ENCODE data around the gene ERVFRD-1.
"Not testable (repeated sequence)": the region's sequence is repeated elsewhere in the genome, so short reads cannot be mapped to it uniquely, and the experiment has no call there.

Gene ERVFRD-1

DNA sequence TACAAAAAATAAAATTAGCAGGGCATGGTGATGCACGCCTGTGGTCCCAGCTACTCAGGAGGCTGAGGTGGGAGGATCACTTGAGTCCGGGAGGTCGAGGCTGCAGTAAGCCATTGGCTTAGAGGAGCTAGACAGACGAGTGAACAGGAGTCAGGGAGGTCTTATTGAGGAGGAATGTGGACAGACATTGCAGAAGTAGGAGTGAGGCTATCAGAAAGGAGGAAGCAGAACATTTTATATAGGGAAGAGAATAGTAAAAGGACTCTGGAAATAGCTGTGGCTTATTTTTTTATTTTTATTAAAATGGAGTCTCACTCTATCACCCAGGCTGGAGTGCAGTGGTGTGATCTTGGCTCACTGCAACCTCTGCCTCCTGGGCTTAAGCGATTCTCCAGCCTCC lies 20.4 kb downstream of the ERVFRD-1 start:
- DNase-seq (ENCODE audit: low spot score), result not testable (repeated sequence)

DNA sequence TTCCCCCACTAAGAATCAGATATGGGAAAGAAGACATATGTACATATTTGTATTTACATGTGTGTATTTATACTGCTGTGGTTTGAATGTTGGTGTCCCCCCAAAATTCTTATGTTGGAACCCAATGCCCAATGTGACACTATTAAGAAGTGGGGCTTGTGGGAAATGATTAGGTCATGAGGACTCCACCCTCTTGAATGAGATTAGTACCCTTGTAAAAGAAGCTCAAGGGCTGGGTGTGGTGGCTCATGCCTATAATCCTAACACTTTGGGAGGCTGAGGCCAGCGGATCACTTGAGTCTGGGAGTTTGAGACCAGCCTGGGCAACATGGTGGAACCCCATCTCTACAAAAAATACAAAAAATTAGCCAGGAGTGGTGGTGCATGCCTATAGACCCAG lies 21.8 kb downstream of the ERVFRD-1 start:
- no peak for DNase-seq (ENCODE audit: low spot score)

DNA sequence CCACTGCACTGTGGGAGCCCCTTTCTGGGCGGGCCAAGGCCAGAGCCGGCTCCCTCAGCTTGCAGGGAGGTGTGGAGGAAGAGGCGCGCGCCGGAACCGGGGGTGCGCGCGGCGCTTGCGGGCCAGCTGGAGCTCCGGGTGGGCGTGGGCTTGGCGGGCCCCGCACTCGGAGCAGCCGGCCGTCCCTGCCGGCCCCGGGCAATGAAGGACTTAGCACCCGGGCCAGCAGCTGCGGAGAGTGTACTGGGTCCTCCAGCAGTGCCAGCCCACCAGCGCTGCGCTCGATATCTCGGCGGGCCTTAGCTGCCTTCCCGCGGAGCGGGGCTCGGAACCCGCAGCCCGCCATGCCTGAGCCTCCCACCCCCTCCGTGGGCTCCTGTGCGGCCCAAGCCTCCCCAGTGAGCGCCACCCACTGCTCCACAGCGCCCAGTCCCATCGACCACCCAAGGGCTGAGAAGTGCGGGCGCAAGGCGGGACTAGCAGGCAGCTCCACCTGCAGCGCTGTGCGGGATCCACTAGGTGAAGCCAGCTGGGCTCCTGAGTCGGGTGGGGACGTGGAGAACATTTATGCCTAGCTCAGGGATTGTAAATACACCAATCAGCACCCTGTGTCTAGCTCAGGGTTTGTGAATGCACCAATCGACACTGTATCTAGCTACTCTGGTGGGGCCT lies 24.2 kb downstream of the ERVFRD-1 start:
- DNase-seq (ENCODE audit: low spot score), result not testable (repeated sequence)

DNA sequence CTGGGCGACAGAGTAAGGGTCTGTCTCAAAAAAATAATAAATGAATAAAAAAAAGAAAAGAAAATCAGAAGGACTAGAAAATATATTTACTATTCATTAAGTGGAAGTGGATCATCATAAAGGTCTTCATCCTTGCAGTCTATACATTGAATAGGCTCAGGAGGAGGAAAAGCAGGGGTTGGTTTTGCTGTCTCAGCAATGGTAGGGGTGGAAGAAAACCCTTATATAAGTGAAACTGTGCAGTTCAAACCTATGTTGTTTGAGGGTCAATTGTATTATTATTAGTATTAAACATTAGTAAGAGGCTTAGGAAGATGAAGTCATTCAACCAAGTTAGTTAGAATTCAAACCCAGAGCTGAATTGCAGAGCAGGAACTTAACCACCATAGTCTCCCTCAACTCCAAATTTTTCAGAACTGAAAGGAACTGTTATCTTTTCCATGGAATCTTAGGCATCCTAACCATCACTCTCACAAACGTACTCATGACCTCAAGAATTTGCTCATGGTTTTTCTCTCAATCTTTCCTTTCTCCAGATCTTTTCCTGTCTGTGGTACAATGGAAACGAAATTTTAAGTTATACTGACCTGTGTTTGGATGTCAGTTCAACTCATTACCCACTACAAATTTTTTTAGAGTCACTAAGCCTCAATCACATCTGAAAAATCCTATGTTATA lies 25.6 kb downstream of the ERVFRD-1 start:
- no peak for DNase-seq (ENCODE audit: low spot score)

DNA sequence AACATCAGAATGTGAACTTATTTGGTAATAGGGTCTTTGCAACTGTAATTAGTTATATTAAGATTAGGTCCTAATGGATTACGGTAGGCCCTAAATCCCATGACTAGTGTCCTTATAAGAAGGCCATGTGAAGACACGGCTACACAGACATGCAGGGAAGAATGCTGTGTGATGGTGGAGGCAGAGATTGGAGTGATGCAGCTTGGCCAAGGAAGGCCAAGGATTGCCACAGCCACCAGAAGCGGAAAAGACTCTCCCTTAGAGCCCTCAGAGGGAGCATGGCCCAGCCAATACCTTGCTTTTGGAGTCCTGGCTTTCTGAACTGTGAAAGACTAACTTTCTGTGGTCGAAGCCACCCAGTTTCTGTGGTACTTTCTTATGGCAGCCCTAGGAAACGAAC lies 27.6 kb downstream of the ERVFRD-1 start:
- DNase-seq (ENCODE audit: low spot score), result no peak

DNA sequence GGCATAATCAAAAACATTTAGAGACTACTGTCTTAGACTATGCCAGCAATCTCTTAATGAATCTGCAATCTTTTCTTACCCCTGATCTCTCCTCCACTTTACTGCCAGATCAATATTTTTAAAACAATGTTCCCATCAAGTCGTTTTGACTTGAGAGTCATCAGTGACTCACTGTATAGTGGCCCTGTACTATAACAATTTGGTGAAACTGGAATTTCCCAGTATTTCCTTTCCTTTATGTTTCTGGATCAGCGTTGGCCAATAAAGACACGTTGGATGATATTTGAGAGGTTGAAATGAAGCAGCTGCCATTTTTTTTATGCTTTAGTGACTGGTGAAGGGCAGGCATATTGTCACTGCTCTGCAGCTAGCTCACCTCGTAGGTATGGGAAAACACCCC lies 28.0 kb downstream of the ERVFRD-1 start:
- no peak for DNase-seq (ENCODE audit: low spot score)

DNA sequence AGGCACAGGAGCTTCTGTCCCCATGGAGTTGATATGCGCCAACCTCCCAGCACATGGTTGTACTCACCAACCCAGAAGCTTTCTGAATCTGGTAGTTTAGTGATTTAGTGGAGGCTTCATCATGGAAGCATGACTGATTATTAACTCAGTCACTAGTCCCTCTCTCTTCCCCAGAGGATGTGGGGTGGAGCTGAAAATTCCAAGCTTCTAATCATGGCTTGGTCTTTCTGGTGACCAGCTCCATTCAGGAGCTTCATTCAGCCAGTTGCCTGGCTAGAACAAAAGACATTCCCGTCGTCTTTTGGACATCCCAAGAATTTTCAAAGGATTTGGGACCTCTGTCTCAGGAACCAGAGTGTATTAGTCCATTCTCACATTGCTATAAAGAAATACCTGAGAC lies 31.2 kb downstream of the ERVFRD-1 start:
- no peak for DNase-seq (ENCODE audit: low spot score)

DNA sequence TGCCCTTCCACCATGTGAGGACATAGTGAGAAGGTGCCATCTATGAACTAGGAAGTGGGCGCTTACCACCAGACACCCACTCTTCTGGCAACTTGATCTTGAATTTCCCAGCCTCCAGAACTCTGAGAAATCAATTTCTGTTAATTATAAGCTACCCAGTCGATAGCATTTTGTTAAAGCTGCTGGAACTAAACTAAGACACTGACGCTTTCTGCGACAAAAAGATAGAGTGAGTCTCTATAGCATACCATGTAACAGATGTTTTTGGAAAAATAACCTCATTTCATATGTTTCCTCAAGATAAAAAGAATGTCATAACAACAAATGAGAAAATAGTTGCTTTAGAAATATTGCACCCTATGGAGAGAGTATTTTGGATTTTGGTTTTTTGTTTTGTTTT lies 33.3 kb downstream of the ERVFRD-1 start:
- no peak for DNase-seq (ENCODE audit: low spot score)

DNA sequence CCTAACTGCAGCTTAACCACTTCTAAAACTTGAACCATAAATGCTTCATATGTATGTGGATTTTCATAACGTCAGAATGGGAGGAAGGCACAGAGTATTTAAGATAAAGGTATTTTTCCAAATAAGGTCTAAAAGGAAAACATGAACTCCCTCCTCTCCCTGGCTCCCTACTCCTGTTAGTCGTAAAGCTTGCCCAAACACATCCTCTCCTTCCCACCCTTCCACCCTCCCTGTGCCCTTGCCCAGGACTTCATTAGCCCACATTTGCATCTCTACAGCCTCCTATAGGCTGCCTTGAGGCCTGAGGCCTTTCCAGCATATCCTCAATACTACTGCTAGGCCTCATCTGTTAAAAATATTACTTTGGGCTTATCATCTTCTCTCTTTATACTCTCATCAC lies 35.0 kb downstream of the ERVFRD-1 start:
- no peak for DNase-seq (ENCODE audit: low spot score)

DNA sequence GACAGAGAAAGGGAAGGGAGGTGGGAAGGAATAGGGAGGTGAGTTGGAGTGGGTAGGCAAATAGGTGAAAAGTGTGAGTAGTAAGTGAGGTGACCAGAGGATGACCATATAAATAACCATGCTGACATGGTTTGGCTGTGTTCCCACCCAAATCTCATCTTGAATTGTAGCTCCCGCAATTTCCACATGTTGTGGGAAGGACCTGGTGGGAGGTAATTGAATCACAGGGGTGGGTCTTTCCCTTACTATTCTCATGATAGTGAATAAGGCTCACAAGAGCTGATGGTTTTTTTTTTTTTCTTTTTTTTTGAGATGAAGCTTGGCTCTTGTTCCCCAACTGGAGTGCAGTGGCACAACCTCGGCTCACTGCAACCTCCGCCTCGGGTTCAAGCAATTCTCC lies 39.4 kb downstream of the ERVFRD-1 start:
- DNase-seq (ENCODE audit: low spot score), result no peak

DNA sequence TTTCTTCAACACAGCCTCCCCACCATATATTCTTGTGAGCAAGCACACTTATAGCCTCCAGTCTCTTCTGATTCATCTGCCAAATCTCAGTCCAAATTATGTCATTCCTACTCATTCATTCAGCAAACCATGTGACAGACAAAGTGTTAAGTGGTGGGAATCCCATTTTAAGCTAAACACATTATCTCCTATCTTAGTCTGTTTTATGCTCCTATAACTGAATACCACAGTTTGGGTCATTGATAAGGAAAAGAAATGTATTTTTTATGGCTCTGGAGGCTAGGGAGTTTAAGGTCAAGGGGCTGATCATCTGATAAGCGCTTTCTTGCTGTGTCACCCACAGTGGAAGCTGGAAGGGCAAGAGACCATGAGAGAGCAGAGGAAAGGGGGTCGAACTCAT lies 41.8 kb downstream of the ERVFRD-1 start:
- DNase-seq (ENCODE audit: low spot score), result no peak

DNA sequence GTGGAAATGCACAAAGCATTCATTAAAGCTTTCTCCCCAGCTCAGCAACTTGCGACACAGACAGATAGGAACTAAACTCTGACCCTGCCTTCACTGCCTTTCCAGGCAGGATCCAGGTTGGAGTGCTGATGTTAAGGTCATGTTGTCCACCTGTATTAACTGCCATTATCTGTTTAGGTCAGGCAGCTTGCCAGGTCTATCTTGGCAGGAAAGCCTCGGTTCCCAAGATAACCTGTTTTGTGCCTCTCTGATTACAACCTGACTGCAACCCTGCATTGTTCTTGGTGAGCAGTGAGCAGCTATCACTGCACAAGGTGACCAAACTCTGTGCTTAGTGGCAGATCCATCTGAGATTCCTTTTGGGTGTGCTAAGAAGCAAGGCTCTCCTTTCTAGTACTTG lies 44.2 kb downstream of the ERVFRD-1 start:
- DNase-seq (ENCODE audit: low spot score), result no peak

DNA sequence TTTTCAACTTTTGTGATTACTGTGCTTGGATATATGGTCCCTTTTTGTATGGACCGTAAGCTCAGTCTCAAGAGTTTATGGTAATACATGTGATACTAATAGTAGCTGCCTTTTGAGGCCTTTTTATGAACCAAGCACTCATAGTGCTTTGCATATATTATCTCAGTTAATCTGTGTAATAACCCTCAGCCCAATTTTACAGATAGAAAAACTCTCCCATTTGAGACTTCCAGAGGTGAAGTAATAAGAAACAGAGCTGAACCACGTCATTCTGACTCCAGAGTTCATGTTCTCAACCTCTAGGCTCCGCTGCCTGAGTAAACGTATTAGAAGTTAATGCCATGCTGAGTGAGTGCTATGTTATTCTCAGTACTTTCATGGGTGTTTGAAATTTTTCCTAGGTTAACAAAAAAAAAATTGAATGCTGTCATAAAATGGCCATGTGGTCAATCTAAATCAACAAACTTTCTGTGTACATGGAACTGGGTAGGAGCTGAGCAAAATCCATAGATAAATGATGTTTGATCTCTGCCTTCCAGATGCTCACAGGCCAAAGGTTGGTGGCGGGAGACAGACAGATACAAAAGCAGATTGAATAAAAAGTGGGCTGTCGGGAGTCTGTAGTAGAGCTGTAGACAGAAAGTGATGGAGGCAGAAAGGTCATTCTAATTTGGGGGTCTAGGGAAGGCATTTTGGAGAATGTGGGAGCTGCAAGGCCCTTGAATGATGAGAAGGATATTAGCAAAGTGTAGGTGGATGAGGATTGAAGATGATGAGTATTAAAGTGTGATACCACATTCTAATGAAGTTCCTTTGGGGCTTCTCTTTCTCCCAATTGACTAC lies 44.8 kb downstream of the ERVFRD-1 start:
- DNase-seq (ENCODE audit: low spot score), result no peak

DNA sequence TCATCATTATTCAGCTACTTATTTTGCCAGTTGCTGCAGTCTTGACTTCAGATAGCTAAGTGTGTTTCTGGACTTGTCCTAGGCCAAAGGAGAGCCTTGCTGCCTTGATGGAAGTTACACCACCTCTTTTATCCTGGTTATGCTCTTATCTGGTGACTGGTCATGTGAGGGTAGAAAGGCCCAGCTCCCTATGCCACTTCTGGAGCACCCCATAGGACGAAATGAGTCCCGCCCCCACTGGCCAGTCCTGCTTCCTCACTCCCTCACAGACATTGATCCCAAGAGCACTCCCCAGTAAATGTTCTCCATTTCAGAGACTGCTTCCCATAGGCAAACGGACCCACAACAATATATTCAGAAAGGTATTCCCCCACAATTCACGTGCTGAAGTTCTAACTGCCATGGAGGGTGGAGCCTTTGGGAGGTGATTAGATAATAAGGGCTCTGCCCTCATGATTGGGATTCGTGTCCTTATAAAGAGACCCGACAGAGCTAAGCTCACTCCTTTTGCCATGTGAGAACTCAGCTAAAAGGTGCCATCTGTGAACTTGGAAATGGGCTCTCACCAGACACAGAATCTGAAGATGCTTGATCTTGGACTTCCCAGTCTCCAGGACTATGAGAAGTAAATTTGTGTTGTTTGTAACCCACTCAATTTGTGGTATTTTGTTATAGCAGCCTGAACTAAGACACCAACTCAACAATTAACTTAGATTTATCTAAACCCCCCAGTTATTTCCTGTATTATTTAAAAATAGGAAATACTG lies 45.9 kb downstream of the ERVFRD-1 start:
- DNase-seq (ENCODE audit: low spot score), result no peak

DNA sequence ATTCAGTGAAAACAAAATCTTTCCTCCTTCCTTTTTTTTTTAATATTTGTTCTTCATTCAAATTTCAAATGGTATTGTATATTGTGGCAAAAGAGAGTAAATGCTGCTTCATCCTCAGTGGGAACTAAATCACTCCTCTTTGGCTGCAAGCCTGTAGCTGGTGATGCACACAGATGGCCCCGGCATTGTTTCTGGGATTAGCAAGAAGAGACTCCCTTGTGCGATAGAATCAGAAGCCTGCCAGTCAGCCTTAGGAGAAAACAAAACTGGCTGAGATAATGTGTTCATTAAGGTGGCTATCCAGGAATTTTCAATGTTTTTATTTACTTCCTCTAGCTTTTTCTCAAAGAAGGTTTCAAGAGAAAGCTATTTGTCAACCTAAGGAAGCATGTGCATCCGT lies 46.7 kb downstream of the ERVFRD-1 start:
- no peak for DNase-seq (ENCODE audit: low spot score)

DNA sequence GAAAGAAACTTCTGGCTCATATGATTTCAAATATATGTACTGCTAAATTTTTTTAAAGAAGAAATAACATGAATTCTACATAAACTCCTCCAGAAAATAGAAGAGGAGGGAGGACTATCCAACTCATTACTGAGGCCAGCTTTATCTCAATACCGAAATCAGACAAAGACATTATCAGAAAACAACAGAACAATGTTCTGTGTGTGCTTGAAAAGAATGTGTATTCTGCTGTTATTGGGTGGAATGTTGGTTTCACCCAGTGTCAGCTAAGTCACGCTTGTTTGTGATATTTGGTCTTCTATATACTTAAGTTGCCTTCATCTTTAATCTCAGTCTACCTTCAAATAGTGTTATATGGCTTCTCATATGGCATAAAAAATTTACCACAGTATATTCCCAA lies 48.8 kb downstream of the ERVFRD-1 start:
- DNase-seq (ENCODE audit: low spot score), result no peak

DNA sequence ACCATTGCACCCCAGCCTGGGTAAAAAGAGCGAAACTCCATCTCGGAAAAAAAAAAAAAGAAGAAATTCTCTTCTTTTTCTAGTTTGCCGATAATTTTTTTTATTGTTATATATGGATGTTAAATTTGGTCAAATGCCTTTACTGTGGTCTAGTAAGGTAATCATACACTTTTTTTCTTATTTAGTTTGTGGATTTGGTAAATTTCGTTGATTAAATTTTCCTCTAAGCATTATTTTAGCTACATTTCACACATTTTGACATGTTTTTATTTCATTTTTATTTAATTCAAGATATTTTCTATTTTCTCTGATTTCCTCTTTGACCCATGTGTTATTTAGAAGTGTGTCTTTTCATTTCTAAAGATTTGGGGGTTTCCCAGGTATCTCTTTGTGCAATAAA lies 49.4 kb downstream of the ERVFRD-1 start:
- no peak for DNase-seq (ENCODE audit: low spot score)

DNA sequence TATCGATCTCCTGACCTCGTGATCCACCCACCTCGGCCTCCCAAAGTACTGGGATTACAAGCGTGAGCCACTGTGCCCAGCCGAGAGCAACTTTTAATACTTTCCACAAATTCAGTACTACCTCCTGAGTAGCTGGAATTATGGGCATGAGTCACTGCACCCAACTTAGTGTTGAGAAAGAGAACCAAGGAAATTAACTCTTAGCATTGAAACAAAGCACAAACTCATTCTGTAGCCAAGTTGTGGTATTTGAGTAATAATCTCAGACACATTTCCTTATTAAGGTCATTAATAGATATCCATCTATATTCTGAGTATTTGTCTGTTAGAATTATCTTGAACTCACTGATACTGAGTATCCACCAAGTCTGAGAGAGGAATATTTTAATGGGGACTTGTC lies 53.1 kb downstream of the ERVFRD-1 start:
- DNase-seq (ENCODE audit: low spot score), result no peak

DNA sequence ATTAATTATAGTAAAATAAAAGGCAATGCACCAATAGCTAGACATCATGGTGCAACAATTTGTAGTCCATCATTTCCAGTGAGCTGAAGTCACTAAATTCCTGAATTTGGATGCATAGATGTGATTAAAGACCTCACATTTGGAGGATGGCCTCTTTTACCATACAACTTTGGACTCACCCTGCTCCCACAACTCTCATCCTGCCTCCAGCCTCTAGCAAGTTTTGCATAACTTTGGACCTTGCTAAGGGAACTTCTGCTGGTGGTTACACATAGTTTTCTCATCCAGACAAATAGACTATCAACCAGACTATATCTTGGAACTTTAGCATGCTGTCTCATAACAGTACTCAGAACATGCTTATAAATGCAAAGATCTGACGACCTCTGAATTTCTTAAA lies 54.7 kb downstream of the ERVFRD-1 start:
- DNase-seq (ENCODE audit: low spot score), result no peak

DNA sequence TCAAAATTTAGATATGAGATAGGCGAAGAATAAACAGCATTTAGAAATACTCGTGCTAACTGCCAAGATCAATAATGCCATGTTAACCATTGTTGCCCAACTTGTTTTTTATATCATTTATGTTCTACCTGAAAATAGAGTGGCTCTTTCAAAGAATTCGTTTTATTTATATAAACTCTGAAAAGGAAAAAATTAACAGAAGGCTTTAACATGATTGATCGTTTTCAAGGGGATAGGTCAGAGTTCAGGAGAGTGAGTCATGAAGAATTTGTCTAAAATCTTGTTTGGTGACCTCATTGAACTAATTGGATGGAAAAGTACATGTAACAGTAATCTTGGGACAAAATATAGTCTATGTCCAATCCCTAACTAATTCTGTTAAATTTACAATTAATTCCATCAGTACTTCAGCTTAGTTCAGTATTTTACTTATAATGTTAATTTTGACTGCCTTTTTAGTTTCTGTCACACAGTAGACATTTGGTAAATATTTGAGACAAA lies 56.3 kb downstream of the ERVFRD-1 start:
- no peak for DNase-seq (ENCODE audit: low spot score)

DNA sequence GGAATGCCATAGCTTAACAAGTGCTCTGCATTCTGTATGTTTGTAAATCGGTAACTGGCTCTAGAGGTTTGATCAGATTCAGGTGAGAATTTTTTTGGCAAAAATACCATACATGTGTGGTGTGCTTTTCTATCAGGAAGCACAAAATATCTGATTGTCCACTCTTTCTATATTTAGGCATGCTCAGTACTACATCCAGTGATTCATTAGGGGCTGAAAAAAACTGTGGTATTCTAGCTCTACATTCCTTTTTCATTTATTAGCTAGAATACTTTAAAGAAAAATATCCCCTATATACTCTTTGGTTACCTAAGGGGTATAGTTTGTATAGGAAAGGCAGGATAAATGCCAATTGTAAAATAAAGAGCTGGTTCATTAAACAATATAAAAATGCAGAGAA lies 56.8 kb downstream of the ERVFRD-1 start:
- no peak for DNase-seq (ENCODE audit: low spot score)

DNA sequence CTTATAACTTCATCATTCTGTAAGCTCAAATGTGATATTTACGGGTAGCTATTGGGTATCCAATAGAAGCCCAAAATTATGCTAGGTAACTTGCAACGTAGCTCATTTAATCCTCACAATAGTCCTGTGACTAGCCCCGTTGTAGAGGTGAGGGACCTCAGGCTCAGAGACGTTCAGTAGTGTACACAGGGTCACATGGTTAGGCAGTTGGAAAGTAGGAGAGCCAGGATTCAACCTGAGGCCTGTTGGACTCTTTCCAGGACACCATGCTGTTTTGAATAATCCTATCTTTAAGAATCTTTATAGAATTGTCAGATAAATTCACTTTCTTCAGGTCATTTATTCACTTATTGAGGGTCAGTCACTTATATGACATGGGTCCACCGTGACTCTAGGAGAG lies 58.2 kb downstream of the ERVFRD-1 start:
- DNase-seq (ENCODE audit: low spot score), result no peak

All from putamen (tissue), 1 donor.